Stimulated activated CD8-positive, alpha-beta memory T cell treated with anti-CD3 and anti-CD28 coated beads, Interleukin-15, amount 100 ng/mL, for 24 hours (primary cell): ENCODE measurements around the gene SEMA5A.

ENCODE experiments used
- DNase-seq: peaks from one replicate; pipeline ENCODE4 v3.0.0-alpha.2; 2020; ENCODE audit warnings: low read depth

SEMA5A gene

GRCh38 chr5:9169557-9169902 lies 376.3 kb downstream of the SEMA5A start:
- DNase-seq = no peak

DNA sequence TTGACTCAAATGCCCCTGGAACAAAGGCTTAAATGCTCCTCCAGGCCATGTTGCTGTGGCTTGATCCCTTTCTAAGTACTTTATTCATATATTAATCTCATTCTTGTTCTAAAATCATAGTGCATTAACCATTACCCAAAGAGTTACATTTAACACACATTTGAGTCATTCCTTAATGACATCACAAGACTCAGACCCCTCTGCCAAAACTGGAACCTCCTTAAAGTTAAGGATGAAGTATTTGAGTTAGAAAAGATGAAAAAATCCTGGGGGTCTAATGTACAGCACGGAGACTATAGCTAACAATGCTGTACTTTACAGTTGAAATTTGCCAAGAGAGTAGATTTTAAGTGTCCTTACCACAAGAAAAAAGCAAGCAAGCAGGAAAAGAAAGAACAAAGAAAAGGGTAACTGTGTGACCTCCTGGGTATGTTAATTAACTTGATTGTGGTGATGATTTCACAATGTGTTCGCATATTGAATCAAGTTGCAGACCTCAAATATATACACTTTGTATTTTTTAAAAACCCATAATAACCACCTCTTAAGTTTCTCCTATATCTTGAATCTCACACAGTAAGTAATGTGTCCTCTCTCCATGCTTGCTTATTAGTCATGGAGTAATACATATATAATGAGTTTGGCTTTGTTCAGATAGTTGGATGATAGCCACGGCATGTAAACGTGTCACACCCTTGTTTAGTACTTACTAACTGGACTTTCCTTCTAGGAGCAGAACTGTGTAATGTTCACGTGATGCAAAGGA lies 376.9 kb downstream of the SEMA5A start:
- DNase-seq = no peak

GRCh38 chr5:9166202-9167112 lies 379.4 kb downstream of the SEMA5A start:
- DNase-seq = no peak

DNA sequence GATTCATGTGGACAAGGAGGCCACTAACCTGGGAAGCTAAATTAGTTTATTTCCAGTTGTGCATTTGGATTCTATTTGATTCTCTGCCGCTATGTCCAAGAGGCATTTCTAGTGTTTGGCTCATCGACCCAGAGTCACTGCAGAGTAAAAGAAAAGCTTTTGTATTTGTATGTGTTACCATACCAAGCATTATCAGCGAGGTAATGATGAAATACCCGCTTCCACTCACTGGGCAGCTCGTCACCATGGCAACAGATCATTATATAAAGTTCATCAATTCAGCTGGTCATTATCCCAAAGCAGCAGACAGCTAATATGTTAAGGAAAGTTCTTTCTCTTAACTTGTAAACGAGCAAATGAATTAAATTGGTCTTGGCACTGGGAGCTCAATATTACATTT lies 380.3 kb downstream of the SEMA5A start:
- DNase-seq = no peak

DNA sequence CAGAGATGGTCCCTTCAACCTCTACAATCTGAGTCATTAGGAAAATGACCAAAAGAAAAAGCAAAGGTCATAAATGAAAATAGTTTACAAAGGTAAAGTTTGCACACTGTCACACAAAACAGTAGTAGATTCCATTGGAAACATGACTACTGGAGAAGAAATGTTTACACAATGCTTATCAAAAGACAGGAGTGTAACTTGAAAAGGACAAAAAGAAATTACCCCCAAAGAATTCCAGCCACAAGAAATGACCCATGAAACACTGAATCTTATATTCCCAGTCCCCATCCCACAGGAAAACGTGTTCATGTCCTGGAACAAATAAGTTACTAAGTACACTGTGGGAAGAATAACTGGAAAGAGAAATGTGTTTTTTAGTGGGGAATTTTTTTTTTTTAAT lies 385.1 kb downstream of the SEMA5A start:
- DNase-seq = no peak

DNA sequence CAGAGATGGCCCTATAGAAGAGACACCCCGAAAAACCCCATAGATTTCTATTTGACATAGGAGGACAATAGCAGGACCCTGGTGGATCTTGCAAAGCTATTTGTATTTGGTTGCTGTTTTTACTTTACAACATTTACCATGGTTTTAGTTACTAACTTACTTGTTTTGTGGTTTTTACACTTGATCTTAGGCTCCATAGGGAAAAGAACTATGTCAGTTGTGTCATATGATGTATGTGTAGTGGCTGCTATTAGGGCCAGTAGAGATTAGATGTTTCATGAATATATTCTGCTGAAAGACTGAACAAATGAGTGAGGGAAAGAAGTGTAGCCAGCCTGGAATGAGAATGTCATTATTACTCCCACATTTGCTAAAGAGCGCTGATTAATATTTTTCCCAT lies 388.1 kb downstream of the SEMA5A start:
- DNase-seq = no peak

GRCh38 chr5:9157020-9157419 lies 388.9 kb downstream of the SEMA5A start:
- DNase-seq = no peak

GRCh38 chr5:9156282-9156681 lies 389.6 kb downstream of the SEMA5A start:
- DNase-seq = no peak

GRCh38 chr5:9151684-9152427 lies 394.0 kb downstream of the SEMA5A start:
- DNase-seq = no peak

GRCh38 chr5:9149988-9150387 lies 395.9 kb downstream of the SEMA5A start:
- no peak for DNase-seq

DNA sequence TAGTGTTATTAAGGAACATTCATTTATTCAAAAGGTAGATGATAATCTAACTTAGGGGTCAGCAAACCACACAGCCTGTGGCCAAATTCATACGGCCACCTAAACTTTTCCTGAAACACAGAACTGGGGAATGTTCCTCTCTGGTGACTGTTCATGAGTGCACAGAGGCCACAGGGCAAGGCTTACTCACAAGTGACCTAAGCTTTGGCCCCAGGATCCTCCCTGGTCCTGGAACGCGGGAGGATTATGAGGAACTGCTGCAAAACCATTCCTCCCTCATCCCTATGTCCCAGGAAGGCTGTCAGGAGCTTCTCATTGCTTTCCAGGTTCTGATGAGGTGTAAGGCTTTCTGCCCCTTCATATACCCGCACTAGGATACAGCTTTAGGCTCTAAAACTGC lies 397.6 kb downstream of the SEMA5A start:
- DNase-seq = no peak

- no peak for DNase-seq
Observed at GRCh38 chr5:9140711-9141110, 405.2 kb downstream of the SEMA5A start.

DNA sequence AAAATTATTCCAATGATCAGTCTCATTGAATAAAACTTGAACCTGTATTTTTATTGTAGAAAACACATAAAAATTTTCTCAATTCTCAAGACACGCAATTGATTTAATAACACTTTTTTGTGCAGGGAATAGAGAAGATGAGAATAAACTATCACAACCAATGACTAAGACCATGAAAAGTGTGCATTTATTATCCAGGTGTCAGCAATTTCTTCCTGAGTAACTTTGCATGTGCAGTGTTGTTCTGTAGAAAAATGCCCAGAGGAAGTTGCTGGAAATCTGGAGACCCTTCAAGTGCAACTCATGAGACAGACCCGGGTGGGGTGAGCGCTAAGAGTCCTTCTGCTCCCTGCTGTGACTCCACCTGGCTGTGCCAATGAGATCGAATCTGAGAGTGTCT lies 405.7 kb downstream of the SEMA5A start:
- DNase-seq = no peak

GRCh38 chr5:9139344-9139743 lies 406.5 kb downstream of the SEMA5A start:
- no peak for DNase-seq

GRCh38 chr5:9128136-9128535 lies 417.7 kb downstream of the SEMA5A start:
- DNase-seq = no peak

DNA sequence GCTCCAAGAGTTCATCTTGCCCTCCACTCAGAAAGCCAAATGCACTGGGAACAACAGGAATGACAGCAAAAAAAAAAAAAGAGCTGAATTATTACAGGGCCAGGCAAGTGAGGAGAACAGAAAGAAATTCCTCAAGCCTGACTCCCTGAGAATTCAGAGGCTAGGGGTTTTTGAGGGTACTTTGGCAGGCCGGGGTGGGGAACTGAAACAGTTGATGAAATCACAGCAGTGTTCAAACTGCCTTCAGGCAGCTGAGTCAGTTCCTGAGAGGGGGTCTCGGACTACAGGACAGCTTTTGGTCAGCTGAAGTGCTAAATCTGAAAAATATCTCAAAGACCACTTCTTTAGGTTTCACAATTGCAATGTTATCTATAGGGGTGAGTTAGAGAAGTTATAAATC lies 419.4 kb downstream of the SEMA5A start:
- DNase-seq = no peak

GRCh38 chr5:9125852-9126251 lies 420.0 kb downstream of the SEMA5A start:
- no peak for DNase-seq

GRCh38 chr5:9124838-9125237 lies 421.0 kb downstream of the SEMA5A start:
- DNase-seq = no peak

GRCh38 chr5:9124071-9124470 lies 421.8 kb downstream of the SEMA5A start:
- DNase-seq = no peak

DNA sequence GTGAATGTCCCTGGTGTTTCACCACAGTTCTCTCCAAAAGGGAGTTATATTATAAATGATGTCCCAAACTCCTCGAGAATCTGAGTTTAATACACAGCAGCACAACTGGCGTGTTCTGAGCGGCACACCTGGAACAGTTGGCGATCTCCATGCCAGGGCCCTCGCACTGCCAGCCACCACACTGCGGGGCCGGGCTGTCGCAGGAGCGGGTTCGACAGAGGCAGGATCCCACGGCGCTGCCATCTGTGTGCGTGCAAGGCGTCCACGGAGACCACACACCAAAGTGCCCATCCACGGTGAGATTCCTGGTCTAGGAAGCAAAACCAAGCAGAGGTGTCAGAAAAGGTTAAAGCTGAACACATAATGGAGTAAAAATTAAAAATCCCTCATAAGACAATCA lies 423.3 kb downstream of the SEMA5A start:
- no peak for DNase-seq

DNA sequence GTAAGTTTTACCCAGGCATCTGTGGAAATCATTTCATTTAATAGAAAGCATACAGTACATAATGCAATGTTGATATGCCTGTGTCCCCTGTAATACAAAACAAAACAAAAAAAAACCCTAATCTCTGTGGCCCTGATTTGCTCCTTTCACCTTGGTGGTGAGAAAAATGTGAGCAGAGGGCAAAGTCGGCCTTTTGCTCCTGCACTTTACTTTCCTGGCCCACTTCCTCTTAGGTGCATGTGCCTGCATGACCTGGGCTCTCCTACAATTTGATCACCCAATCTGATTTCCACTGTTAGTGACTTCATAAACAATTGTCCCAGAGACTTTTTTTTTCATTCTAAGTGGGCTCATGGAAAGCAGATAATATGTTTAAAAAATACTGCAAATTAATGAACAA lies 424.3 kb downstream of the SEMA5A start:
- no peak for DNase-seq

GRCh38 chr5:9118852-9119251 lies 427.0 kb downstream of the SEMA5A start:
- no peak for DNase-seq

DNA sequence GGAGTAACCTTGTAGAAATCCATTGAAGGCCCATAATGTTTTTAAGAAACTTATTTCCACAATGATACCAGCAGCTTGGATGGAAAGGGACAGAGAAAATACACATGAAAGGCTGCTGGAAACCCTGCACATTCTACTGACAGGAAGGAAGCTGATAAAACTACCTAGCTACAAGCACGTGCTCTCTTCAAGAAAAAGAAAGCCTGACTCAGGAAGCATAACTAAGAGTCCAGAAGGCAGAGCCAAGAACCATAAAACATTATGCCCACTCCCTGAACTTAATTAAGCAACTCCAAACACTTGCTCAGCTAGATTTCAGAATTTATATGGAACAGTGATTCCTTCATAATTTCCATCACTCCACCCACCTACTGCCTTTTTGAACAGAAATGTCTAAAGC lies 430.8 kb downstream of the SEMA5A start:
- DNase-seq = no peak
